A549 treated with CpdA at 1 μM for 4 hours (cell line): ENCODE results near the gene PKIG. TPM values are rescaled to one million over a fixed set of nuclear protein-coding genes. Genes with fewer than 3 reads are reported as not detected.

Experiments used
- total RNA-seq: library from RNA; stranded (reverse); fragments of 200-300 nt; extraction: Qiagen RNA extraction; gene quantifications from 5 replicates; pipeline ENCODE4 v1.2.3, GENCODE V29; 2022; ENCODE audit warnings: low read depth

Gene PKIG
- total RNA-seq = 30.6 to 39.7 TPM (median 36.2 TPM) in 5 replicates

DNA sequence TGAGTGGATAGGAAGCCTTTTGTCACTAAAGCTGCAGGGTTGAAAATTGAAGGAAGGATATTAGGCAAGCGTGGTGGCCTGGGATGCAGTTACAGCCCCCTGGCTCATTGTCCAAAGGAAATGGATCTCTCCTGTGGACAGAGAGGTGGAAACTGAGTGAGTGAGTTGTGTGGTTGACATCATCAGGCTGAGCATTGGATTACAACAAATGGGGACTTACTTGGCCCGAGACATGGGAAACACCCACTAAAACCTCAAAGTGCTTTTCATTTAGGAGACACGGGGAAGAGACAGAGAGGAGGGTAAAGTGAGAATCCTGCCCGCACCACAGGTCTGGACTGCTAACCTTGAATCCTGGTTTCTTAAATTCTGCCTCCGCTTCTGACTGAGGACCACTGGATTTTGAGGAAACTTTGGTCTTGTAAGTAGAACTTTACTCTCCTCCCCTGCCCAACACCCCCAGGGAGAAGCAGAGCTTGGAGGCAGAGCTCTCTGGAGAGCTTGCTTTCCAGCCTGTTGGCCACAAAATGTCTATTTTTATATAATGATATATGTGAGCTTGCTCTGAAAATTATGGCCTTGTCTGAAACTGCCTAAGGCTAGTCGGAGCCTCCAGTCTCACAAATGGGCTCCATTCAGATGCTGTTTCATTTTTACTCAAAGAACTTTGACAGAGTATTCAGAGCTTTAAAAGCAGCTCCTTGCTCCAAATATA, at the start of gene PKIG:
Gene PKIG (plus strand): TSS at position 269 of the 715 bp plus-strand sequence. CDS start 31,978 bp downstream, outside the sequence.

DNA sequence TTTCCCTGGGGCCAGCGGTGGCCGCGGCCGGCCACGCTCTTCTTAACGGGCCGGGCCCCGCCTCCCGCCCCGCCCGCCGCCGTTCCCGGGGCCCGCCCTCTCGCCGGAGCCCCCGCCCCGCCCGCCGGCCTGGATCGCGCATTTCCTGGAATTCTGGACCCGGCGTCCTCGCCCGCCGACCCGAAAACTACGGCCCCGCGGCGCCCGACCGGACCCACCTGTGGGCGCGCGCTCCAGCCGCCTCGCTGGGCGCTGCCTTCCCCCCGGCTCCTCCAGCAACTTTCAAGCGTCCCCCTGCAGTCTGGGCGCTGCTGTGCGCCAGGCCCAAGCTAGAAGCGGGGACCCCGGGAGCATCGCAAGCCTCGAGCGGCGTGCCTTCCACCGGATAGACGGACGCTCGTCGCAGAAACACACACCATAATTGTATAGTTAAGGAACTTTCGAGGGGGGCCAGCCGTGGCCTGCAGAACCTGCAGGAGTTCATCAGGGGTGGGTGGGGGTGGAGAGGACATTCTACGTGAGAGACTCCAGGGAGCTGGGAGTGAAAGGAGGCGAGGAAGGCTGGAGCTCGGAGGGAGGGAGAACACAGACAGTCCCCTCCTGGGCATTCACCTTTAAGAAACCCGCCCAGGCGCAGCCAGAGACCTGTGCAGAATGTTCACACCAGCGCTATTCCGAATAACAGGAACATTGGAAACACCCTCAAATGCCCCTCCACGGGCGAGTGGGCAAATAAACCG, 69.5 kb downstream of the PKIG start, which contains the start of gene ADA:
Gene ADA (minus strand): TSS at position 16 of the 740 bp plus-strand sequence. CDS start 92 bp downstream, outside the sequence.

Other genes starting within 250 kb of the PKIG start
- 0.09 to 0.62 TPM (median 0.44 TPM) in 4 of 5 replicates, not detected in the other for gene R3HDML, start 245.5 kb upstream of the PKIG start, total RNA-seq
- 11.4 to 15.6 TPM (median 12.9 TPM) in 5 replicates for gene HNF4A, start 226.9 kb upstream of the PKIG start, total RNA-seq
- 11.5 to 15.2 TPM (median 13.3 TPM) in 5 replicates for gene TTPAL, start 106.7 kb upstream of the PKIG start, total RNA-seq
- 68.2 to 89.2 TPM (median 80.7 TPM) in 5 replicates for gene SERINC3, start 60.5 kb upstream of the PKIG start, total RNA-seq
- 46.2 to 62.7 TPM (median 54.3 TPM) in 5 replicates for gene ADA, start 69.1 kb downstream of the PKIG start, total RNA-seq
- 23.9 to 36.6 TPM (median 26.9 TPM) in 5 replicates for gene CCN5, start 132.8 kb downstream of the PKIG start, total RNA-seq
- gene KCNK15, start 163.3 kb downstream of the PKIG start, total RNA-seq = 0.51 to 0.89 TPM (median 0.62 TPM) in 5 replicates
- gene RIMS4, start 228.0 kb downstream of the PKIG start, total RNA-seq = 1.0 to 1.7 TPM (median 1.6 TPM) in 5 replicates